ENCODE measurements around the gene PEF1.

Gene PEF1

DNA sequence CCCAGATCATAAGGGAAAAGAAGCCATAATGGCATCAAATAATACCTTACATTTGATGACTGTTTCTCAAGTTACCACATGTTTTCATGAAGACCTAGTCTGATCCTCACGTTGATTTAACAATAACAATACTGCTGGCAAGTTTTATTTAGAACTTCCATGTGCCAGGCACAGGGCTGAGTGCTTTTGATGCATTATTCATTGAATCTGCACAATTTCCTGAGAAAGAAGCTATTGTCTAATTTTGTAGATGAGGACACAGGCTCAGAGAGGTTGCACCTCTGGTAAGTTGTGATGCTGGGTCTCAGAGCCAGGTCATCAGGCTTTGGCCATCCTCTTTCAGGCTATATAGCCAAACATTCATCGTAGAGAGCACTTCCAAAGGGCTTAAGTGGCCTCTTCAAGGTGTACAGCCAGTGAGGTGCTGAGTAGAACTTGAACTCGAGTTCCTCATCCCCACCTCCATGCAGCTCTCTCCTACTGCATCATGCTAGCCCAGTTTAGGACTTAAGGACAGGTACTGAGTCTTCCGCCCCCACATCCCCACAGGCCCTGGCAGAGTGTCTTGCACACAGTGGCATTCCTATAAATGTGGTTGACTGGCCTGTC, 8.3 kb upstream of the PEF1 start:
- no peak for DNase-seq

- DNase-seq = no peak
These were observed 7.1 kb upstream of the PEF1 start for GRCh38 chr1:31651766-31652165.

- DNase-seq = no peak
These were observed 6.4 kb upstream of the PEF1 start for GRCh38 chr1:31651089-31651420.

DNA sequence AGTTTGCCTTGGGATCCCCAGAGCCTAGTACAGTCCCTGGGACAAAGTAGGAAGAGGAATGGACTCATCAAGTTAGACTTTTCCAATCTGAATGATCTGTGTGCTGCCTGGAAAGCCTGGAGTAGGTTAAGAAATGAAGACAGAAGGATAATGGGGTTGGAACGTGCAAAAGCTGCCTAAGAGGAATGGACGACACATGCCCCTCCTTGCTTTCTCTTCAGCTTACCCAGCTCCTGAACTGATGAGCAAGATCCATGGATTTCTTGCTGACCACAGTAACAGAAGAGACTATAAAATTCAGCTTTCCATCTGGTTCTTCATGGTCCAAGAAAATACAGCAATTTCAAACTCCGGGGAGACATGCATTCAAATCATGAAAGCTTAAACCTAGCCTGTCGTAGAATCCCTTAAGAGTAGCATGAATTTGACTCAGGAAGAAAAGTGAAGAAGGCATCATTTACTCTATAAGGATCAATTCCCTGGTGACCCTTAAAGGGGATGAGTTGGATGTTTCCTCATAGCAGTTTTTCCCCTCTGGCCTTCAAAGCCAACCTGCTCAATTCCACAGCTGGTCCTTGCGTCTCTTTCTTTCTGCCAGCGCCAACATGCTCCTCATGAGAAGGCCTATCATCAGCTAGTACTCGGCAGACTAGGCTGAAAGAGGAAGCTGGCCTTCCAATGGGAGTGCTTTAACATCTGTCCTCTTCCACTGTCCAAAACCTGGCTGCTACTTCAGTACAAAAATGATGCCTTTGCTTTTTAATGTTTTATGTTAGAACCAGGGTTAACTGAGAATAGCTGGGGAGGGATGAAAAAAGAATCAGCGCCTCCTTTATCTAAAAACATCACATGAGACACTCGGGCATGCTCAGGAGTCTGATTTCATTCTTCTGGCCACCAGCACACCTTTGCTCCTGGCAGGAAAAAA, 5.7 kb upstream of the PEF1 start:
- no peak for DNase-seq

- DNase-seq = no peak
These were observed 4.1 kb upstream of the PEF1 start for GRCh38 chr1:31648641-31649357.

DNA sequence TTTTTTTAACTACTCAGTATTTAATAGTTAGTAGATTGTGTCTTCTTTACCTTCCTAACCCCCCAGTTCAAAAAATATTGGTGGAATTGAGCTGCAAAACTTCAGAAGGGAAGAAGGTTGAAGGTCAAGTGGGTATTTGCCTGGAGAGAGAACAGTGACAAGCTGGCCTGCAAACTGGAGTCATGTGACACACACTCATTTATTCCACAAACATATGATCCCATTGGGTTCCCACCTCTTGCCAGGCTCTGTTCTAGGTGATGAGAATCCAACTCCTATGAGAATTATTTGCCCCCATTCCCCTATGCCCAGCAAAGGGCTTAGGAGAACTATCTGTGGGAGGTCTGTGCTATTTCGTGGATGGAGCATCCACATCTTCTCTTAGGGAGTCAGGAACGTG, 3.5 kb upstream of the PEF1 start:
- DNase-seq = no peak

DNA sequence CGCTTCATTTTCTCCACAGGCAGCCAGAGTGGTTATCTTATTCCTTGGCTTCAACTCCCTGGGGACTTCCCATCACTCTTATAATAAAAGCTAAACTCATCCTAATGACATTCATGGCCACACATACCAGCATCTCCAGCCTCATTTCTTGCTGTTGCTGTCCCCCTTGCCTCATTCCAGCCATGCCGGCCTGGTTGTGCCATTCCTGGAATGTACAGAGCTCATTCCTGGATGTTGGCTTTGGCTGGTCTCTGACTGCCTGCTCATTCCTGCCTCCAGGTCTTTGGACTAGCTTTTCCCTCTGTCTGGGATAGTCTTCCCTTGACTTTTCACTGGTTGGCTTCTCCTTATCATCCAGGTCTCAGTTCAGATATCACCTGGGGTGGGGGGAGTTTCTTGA, 2.4 kb upstream of the PEF1 start:
- no peak for DNase-seq

- DNase-seq = no peak
These were observed 1.7 kb upstream of the PEF1 start for GRCh38 chr1:31646259-31646960.

DNA sequence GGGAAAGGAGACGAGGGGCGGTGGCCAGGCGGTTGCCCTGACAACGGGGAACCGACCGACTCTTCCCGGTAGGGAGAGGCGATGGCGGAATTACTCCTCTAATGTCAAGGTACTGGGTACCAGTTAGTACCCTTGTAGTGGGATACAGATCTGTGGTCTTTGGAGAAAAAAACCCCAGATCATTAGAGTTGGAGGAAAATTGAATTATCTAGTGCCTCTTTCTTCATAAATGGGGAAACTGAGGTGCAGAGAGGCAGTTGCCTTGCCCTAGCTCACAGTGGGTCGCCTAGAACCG, 545 bp upstream of the PEF1 start:
- no peak for DNase-seq

GRCh38 chr1:31643976-31644559, 608 bp downstream of the PEF1 start:
- DNase-seq = no peak

DNA sequence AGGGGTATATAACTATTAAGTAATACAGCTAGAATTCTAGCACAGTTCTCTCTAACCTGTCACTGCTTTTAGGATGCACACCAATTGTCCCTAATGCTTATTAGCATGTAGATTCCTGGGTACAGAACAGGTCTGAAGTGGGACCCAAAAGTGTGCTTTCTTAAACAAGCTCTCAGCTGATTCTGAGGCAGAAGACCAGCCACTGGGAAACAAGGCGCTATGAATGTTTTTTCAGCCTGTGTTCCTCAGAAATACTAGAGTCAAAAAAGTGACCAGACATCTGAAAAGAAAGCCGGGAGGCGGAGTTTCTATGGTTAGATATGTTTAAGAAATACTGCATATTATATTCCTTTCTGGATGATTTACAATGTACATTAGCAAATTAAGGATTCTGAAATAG, 1.8 kb downstream of the PEF1 start:
- no peak for DNase-seq

DNA sequence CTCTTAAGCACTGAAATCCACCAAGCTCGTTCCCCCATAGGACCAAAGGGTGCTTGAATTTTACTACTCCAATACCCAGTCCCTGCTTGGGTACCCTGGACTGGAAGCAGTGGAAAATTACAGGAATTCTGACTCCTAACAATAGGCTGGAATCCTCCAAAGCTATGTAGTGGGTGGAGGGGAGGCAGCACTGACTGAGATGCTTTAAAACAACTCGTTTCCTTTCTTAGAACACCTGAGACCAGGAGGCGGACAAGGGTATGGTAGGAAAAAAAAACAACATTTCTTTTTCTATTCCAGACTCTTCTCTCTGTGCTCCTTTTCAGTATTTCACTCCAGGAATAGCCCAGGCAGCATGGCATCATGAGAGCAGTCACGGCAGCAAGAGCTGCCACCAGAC, 2.3 kb downstream of the PEF1 start:
- DNase-seq = no peak

GRCh38 chr1:31640964-31641363, 3.7 kb downstream of the PEF1 start:
- no peak for DNase-seq

DNA sequence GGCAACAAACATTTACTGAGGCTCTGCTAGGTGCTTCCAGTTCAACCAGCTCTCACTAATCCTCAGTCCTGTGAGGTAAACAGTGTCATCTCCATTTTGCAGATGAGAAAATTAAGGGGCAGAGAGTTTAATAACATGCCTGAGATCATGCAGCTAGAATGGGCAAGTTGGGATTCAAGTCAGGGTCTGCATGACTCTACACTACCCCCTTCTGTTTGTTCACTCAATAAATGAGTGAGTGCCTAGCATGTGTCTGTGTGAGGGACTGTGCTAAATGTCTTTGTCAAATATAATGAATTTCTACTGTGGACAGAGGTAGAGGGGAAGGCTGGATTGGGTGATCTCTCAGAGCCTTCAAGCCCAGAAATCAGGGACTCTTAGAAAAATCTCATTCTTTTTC, 4.5 kb downstream of the PEF1 start:
- DNase-seq = no peak

- DNase-seq = no peak
These were observed 5.1 kb downstream of the PEF1 start for GRCh38 chr1:31639543-31639942.

- DNase-seq = no peak
These were observed 6.6 kb downstream of the PEF1 start for GRCh38 chr1:31637915-31638673.

- DNase-seq = no peak
These were observed 11.6 kb downstream of the PEF1 start for GRCh38 chr1:31633117-31633516.

- DNase-seq = no peak
These were observed 12.0 kb downstream of the PEF1 start for GRCh38 chr1:31632649-31633048.

DNA sequence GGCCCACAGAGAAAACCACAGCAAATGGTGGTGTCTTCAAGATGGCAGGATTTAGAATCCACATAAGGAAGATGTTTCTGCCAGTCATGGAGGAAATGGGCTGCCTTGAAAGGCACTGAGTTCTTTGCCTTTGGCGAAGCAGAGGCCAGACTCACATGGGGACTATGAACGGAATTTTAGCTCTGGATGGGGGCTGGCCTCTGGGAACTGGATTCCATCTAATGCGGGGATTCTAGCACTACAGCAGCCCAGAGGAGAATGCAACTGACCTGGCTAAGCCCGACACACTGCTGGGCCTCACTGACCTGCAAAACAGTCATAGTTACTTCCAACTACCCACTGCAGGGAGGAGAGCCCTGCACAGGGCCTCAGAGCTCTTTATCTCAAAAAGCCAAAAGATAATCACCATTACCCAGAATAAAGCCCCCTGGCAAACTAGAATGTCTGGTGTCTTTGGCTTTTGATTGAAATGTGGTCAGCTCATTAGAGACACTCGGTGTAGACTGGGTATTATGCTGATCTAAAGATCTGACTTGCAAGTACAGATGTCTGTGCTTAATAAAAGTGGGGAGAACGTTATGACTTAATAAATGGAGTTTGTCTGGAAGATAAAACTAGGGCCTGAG, 15.6 kb downstream of the PEF1 start:
- DNase-seq = no peak

GRCh38 chr1:31627930-31628559, 16.6 kb downstream of the PEF1 start:
- DNase-seq = no peak

DNA sequence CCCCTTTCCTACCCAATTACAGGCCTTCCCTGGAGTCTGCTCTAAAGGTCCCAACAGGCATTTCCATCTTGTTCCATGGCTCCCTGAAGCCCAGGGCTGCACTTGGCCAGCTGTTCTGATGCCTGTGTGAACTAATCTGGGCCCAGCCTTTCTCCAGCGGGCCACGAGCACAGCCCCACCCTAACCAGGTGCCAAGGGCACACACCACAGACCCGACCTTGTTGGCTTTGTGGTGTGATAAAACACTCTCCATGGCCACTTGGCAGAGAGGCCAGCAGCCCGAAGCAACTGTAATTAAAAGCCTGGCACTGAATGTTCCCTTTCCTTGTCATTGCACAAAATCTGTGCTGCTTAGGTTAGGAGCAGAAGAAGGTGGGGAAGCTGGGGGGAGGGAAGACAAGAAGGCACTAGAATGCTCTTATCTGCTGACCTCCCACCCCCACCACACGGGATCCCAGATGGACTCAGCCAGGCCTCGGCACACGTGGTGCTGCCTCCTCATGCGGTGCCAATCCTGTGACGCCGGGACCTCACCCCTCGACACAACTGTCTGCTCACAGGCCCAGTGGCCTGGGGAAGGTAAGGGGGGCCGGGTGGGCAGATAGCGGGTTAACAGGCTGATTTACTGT, 17.3 kb downstream of the PEF1 start:
- DNase-seq = no peak

All from effector CD4-positive, alpha-beta T cell (primary cell).